IMR-90 (cell line): ENCODE data around the gene RFC3. TPM values are rescaled to one million over a fixed set of nuclear protein-coding genes. Genes with fewer than 3 reads are reported as not detected.

ENCODE experiments used
- ATAC-seq: fragments of 200-7000 bp; cut with Tn5 transposase; 2 replicates; pipeline ENCODE4 v1.9.1; 2020; ENCODE audit warnings: low read depth, mild to moderate bottlenecking, moderate library complexity
- BruUV-seq: library from RNA; stranded (reverse); fragments of 400-500 nt; replicated peaks from 2 replicates; lab custom pipeline; 2021; lab: Mats Ljungman, UMichigan
- CTCF ChIA-PET: fragments of 300-600 bp; formaldehyde crosslinking; extraction: SDS; loops from one replicate; lab custom pipeline; 2021; ENCODE audit warnings: antibody characterized with exemption; lab: Yijun Ruan, JAX
- POLR2A ChIA-PET: fragments of 300-600 bp; sonication (Branson Sonifier 250); formaldehyde crosslinking; loops from one replicate; lab custom pipeline; 2022; ENCODE audit warnings: antibody characterized with exemption; ENCODE audit not compliant: unreplicated experiment; lab: Charles Lee
- DNase-seq: peaks from one replicate; pipeline ENCODE4 v3.0.0; 2013
- H2AFZ ChIP-seq: replicated peaks from 2 replicates; pipeline ENCODE3; 2013; ENCODE audit warnings: low read length, mild to moderate bottlenecking; ENCODE audit not compliant: poor library complexity
- H2AK5ac ChIP-seq: 2 replicates; pipeline ENCODE4 v1.6.1; 2013; ENCODE audit warnings: low read depth, low read length, inconsistent platforms
- H2AK9ac ChIP-seq: replicated peaks from 2 replicates; pipeline ENCODE3; 2013; ENCODE audit warnings: mild to moderate bottlenecking, low read depth, low read length, moderate library complexity; ENCODE audit not compliant: poor library complexity
- H2BK120ac ChIP-seq: 2 replicates; pipeline ENCODE4 v1.6.1; 2013; ENCODE audit warnings: low read depth, low read length, inconsistent platforms
- H2BK15ac ChIP-seq: 3 replicates; pipeline ENCODE4 v1.6.1; 2013; ENCODE audit warnings: low read depth, low read length, inconsistent platforms
- H2BK20ac ChIP-seq: 2 replicates; pipeline ENCODE4 v1.6.1; 2013; ENCODE audit warnings: low read depth, mild to moderate bottlenecking, inconsistent platforms, low read length, moderate library complexity
- H2BK5ac ChIP-seq: 2 replicates; pipeline ENCODE4 v1.6.1; 2013; ENCODE audit warnings: mild to moderate bottlenecking, low read depth, low read length, inconsistent platforms; ENCODE audit not compliant: poor library complexity, severe bottlenecking
- H3K14ac ChIP-seq: replicated peaks from 2 replicates; pipeline ENCODE4 v1.6.1; 2013; ENCODE audit warnings: low read depth, low read length, inconsistent platforms
- H3K18ac ChIP-seq: 2 replicates; pipeline ENCODE4 v1.6.1; 2013; ENCODE audit warnings: low read depth, low read length, control low read depth
- H3K23ac ChIP-seq: 2 replicates; pipeline ENCODE4 v1.6.1; 2013; ENCODE audit warnings: low read depth, low read length, inconsistent platforms
- H3K27ac ChIP-seq: 2 replicates; pipeline ENCODE4 v1.5.1; 2013; ENCODE audit warnings: mild to moderate bottlenecking, control low read depth, low read length; ENCODE audit not compliant: insufficient read depth
- H3K27me3 ChIP-seq: 2 replicates; pipeline ENCODE4 v1.6.1; 2013; ENCODE audit warnings: low read length; ENCODE audit not compliant: control insufficient read depth, insufficient read depth
- H3K36me3 ChIP-seq: 2 replicates; pipeline ENCODE4 v1.6.1; 2013; ENCODE audit warnings: low read length, mixed read lengths; ENCODE audit not compliant: control insufficient read depth, insufficient read depth
- H3K4ac ChIP-seq: 2 replicates; pipeline ENCODE4 v1.6.1; 2013; ENCODE audit warnings: low read depth, low read length, inconsistent platforms
- H3K4me1 ChIP-seq: 2 replicates; pipeline ENCODE4 v1.6.1; 2013; ENCODE audit warnings: low read length, mixed read lengths; ENCODE audit not compliant: control insufficient read depth, insufficient read depth
- H3K4me2 ChIP-seq: 2 replicates; pipeline ENCODE4 v1.6.1; 2013; ENCODE audit warnings: low read depth, mild to moderate bottlenecking, control low read depth, low read length, moderate library complexity
- H3K4me3 ChIP-seq: 2 replicates; pipeline ENCODE4 v1.5.1; 2013; ENCODE audit warnings: low read depth, mild to moderate bottlenecking, control low read depth, low read length, moderate library complexity; ENCODE audit not compliant: insufficient read depth
- H3K56ac ChIP-seq: 2 replicates; pipeline ENCODE4 v1.6.1; 2013; ENCODE audit warnings: low read length, inconsistent platforms; ENCODE audit not compliant: insufficient read depth; ENCODE audit errors: extremely low read depth
- H3K79me1 ChIP-seq, 2 experiments: 2 replicates each; pipeline ENCODE4 v1.6.1; 2013; ENCODE audit warnings: low read length in 2 of 2, inconsistent platforms in 1 of 2, low read depth in 1 of 2
- H3K9ac ChIP-seq: 2 replicates; pipeline ENCODE4 v1.6.1; 2013; ENCODE audit warnings: low read depth, low read length, control low read depth
- H3K9me1 ChIP-seq: 2 replicates; pipeline ENCODE4 v1.6.1; 2013; ENCODE audit warnings: low read length, inconsistent platforms; ENCODE audit not compliant: insufficient read depth
- H3K9me3 ChIP-seq: 2 replicates; pipeline ENCODE4 v1.6.1; 2013; ENCODE audit warnings: low read length; ENCODE audit not compliant: control insufficient read depth, insufficient read depth
- H4K20me1 ChIP-seq: 2 replicates; pipeline ENCODE4 v1.6.1; 2013; ENCODE audit warnings: low read length, inconsistent platforms; ENCODE audit not compliant: insufficient read depth
- H4K5ac ChIP-seq: 2 replicates; pipeline ENCODE4 v1.6.1; 2013; ENCODE audit warnings: mild to moderate bottlenecking, low read depth, low read length, control low read depth
- H4K8ac ChIP-seq, 2 experiments: 2 replicates each; pipeline ENCODE4 v1.6.1; 2013; ENCODE audit warnings: low read depth in 2 of 2, low read length in 2 of 2, control low read depth in 1 of 2, inconsistent platforms in 1 of 2
- H4K91ac ChIP-seq: 2 replicates; pipeline ENCODE4 v1.6.1; 2013; ENCODE audit warnings: low read depth, low read length, inconsistent platforms; ENCODE audit not compliant: insufficient read depth
- BHLHE40 ChIP-seq: fragments of 150-350 bp; IDR thresholded peaks from 2 replicates; pipeline ENCODE4 v1.6.1; 2016; ENCODE audit warnings: mild to moderate bottlenecking, low read depth, low read length
- CEBPB ChIP-seq: IDR thresholded peaks from 2 replicates; pipeline ENCODE4 v1.6.1; 2012; ENCODE audit warnings: low read depth, low read length, improper control_type of control experiment
- CHD1 ChIP-seq: IDR thresholded peaks from 2 replicates; pipeline ENCODE4 v1.6.1; 2012; ENCODE audit warnings: low read depth, low read length, improper control_type of control experiment
- FOS ChIP-seq: fragments of 150-350 bp; IDR thresholded peaks from 2 replicates; pipeline ENCODE4 v1.6.1; 2016; ENCODE audit warnings: low read depth, low read length
- MAZ ChIP-seq: IDR thresholded peaks from 2 replicates; pipeline ENCODE4 v1.6.1; 2012; ENCODE audit warnings: low read depth, mild to moderate bottlenecking, low read length, improper control_type of control experiment, moderate library complexity, borderline replicate concordance
- MXI1 ChIP-seq: IDR thresholded peaks from 2 replicates; pipeline ENCODE4 v1.6.1; 2012; ENCODE audit warnings: low read depth, mild to moderate bottlenecking, low read length, moderate library complexity, borderline replicate concordance
- NFE2L2 ChIP-seq: fragments of 150-350 bp; IDR thresholded peaks from 2 replicates; pipeline ENCODE4 v1.6.1; 2016; ENCODE audit warnings: low read depth, mild to moderate bottlenecking, low read length
- POLR2A ChIP-seq: IDR thresholded peaks from 2 replicates; pipeline ENCODE4 v1.6.1; 2012; ENCODE audit warnings: mild to moderate bottlenecking, low read depth, low read length
- RAD21 ChIP-seq: IDR thresholded peaks from 2 replicates; pipeline ENCODE4 v1.6.1; 2012; ENCODE audit warnings: low read length, improper control_type of control experiment
- RCOR1 ChIP-seq: IDR thresholded peaks from 2 replicates; pipeline ENCODE4 v1.6.1; 2012; ENCODE audit warnings: mild to moderate bottlenecking, low read length, improper control_type of control experiment; ENCODE audit not compliant: insufficient replicate concordance
- SMC3 ChIP-seq: fragments of 150-350 bp; IDR thresholded peaks from 2 replicates; pipeline ENCODE4 v1.6.1; 2016; ENCODE audit warnings: low read depth, mild to moderate bottlenecking, antibody characterized with exemption, low read length, moderate library complexity
- WGBS, 2 experiments: methylation state at CpG; one replicate each; pipeline versions ENCODE4 v1.1.5 to v1.1.7; 2013; ENCODE audit warnings: missing lambda C conversion rate in 2 of 2; ENCODE audit not compliant: insufficient read length in 1 of 2; ENCODE audit errors: extremely low coverage in 2 of 2; 5-methylcytosine and 5-hydroxymethylcytosine counted together
- dilution Hi-C: fragments of 300-500 bp; cut with HindIII; formaldehyde crosslinking; loops from one replicate; pipeline ENCODE4 v1.14.3; 2018; ENCODE audit warnings: low sequenced_read_pairs; ENCODE audit not compliant: unreplicated experiment
- in situ Hi-C: fragments of 300-500 bp; cut with MboI; formaldehyde crosslinking; loops from 3 replicates; pipeline ENCODE4 v1.14.3; 2019; ENCODE audit warnings: low sequenced_read_pairs, inconsistent platforms, mixed read lengths
- intact Hi-C: fragments of 100-400 bp; cut with micrococcal nuclease; formaldehyde crosslinking; loops from 2 replicates; pipeline ENCODE4 v1.10.0; 2022
- polyA plus RNA-seq, 3 experiments: library from polyadenylated mRNA; depleted of rRNA; stranded (reverse); fragments of >200 nt; gene quantifications; 2 replicates each; pipeline ENCODE4 v1.2.3, GENCODE V29; 2012; ENCODE audit warnings: low replicate concordance in 1 of 3
- total RNA-seq: library from RNA; depleted of rRNA; stranded (reverse); fragments of >200 nt; gene quantifications from 2 replicates; pipeline ENCODE4 v1.2.3, GENCODE V29; 2012
- TF ChIP-seq, protein P1 (sequence below): conservative IDR thresholded peaks from 2 replicates; pipeline ENCODE4 v1.5.1; 2012; ENCODE audit warnings: mild to moderate bottlenecking, low read depth, low read length, improper control_type of control experiment
- TF ChIP-seq, protein P2 (sequence below): fragments of 150-350 bp; IDR thresholded peaks from 2 replicates; pipeline ENCODE4 v1.6.1; 2017; ENCODE audit warnings: mild to moderate bottlenecking, antibody characterized with exemption, low read length, low read depth

The RFC3 gene
- total and polyA plus RNA-seq, 2 of the 4 experiments (the other 2 are of a cell fraction) = 9.8 to 12.9 TPM

DNA sequence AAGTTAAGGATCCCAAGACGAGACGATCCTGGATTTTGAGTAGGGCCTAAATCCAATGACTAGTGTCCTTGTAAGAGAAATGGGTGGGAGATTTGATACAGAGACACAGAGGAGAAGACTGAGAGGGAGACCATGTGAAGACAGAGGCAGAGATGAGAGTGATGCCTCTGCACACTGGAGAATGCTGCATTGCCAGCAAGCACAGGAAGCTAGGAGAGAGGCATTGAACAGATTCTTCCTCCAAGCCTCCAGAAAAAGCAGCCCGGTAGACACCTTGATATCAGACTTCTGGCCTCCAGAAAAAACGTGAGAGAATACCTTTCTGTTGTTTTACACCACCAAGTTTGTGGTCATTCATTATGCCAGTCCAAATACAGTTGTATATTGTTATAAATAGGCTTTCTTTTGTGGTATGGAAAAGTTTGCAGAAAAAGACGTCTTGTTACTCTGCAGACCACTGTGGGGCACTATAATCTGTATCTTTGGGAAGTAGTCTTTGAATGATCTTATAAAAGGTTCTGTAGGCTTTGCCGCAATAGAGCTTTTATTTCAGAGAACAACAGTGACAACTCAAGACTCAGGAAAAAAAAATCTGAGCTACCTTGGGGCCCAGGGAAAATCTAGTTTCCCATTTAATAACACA is 17.9 kb upstream of the RFC3 start:
- no peak overlapping the region for H2BK15ac ChIP-seq
- in situ Hi-C loops = loop anchor here (10.0 kb wide), 1 partner anchor 1355 kb away; no protein-coding TSS in a partner anchor
- no peaks in the 10 kb centered on the region for H3K4me1 ChIP-seq
- no peak overlapping the region for H3K9ac ChIP-seq
- no peak overlapping the region for H3K14ac ChIP-seq
- CTCF ChIA-PET = interaction anchor here (0.6 to 1.4 kb wide), 8 partner anchors 8 to 871 kb away, joined by 3 to 11 read pairs (median 3); no protein-coding TSS in a partner anchor
- peaks cover 6% of the 10 kb centered on the region for H3K27me3 ChIP-seq
- peak overlapping the region; percentile 54; the same call in 1 of the 2 replicates for H3K4me2 ChIP-seq
- dilution Hi-C loops = no loop called here
- no peak overlapping the region for H2BK5ac ChIP-seq
- no peak overlapping the region for H3K4me3 ChIP-seq
- no peak overlapping the region for H4K91ac ChIP-seq
- ATAC-seq (peak; percentile 92), DNase-seq (peak; percentile 46)
- no peak overlapping the region for H2AK9ac ChIP-seq
- H3K56ac ChIP-seq = no peak overlapping the region
- H3K4ac ChIP-seq = no peak overlapping the region
- H3K23ac ChIP-seq = no peak overlapping the region
- H4K20me1 ChIP-seq = no peaks in the 10 kb centered on the region
- no peaks in the 10 kb centered on the region for H3K79me1 ChIP-seq
- no peak overlapping the region for H4K5ac ChIP-seq
- H3K27ac ChIP-seq = no peak overlapping the region
- no peak overlapping the region for H2AK5ac ChIP-seq
- no peak for TF ChIP-seq MXI1
- TF ChIP-seq, protein P1, sequence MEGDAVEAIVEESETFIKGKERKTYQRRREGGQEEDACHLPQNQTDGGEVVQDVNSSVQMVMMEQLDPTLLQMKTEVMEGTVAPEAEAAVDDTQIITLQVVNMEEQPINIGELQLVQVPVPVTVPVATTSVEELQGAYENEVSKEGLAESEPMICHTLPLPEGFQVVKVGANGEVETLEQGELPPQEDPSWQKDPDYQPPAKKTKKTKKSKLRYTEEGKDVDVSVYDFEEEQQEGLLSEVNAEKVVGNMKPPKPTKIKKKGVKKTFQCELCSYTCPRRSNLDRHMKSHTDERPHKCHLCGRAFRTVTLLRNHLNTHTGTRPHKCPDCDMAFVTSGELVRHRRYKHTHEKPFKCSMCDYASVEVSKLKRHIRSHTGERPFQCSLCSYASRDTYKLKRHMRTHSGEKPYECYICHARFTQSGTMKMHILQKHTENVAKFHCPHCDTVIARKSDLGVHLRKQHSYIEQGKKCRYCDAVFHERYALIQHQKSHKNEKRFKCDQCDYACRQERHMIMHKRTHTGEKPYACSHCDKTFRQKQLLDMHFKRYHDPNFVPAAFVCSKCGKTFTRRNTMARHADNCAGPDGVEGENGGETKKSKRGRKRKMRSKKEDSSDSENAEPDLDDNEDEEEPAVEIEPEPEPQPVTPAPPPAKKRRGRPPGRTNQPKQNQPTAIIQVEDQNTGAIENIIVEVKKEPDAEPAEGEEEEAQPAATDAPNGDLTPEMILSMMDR = peak; percentile 50
- TF ChIP-seq RAD21 = peak; percentile 50
- TF ChIP-seq POLR2A = no peak
- no peak for TF ChIP-seq MAZ
- TF ChIP-seq BHLHE40 = no peak
- peak; percentile 34; the same call in 1 of the 2 replicates for TF ChIP-seq SMC3
- TF ChIP-seq, protein P2, sequence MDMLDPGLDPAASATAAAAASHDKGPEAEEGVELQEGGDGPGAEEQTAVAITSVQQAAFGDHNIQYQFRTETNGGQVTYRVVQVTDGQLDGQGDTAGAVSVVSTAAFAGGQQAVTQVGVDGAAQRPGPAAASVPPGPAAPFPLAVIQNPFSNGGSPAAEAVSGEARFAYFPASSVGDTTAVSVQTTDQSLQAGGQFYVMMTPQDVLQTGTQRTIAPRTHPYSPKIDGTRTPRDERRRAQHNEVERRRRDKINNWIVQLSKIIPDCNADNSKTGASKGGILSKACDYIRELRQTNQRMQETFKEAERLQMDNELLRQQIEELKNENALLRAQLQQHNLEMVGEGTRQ = no peak
- TF ChIP-seq CHD1 = no peak
- no peak for TF ChIP-seq FOS
- TF ChIP-seq NFE2L2 = no peak
- TF ChIP-seq RCOR1 = no peak
- no peak for TF ChIP-seq CEBPB
- no peak overlapping the region for H2BK120ac ChIP-seq
- H3K36me3 ChIP-seq = no peaks in the 10 kb centered on the region
- H3K9me1 ChIP-seq = no peaks in the 10 kb centered on the region
- POLR2A ChIA-PET = interaction anchor here (1.4 kb wide), 1 partner anchor 18 kb away, joined by 3 read pairs; the partner anchor contains the start of gene RFC3
- no peak overlapping the region for H2BK20ac ChIP-seq
- intact Hi-C loops = loop anchor here (1.0 kb wide), 2 partner anchors 277 to 1357 kb away; no protein-coding TSS in a partner anchor
- 90% methylated on average over 2 of the region's 6 CpGs; no CpG with 5 or more reads in 1 of the 2 experiments for WGBS, 2 experiments
- H3K18ac ChIP-seq = no peak overlapping the region
- no peak overlapping the region for H4K8ac ChIP-seq
- no TSS peak for BruUV-seq
- no peak overlapping the region for H2AFZ ChIP-seq
- no peaks in the 10 kb centered on the region for H3K9me3 ChIP-seq
